OCI-M2 (cell line): ENCODE results near the gene KRTAP5-6.
"Not testable (repeated sequence)": the region's sequence is repeated elsewhere in the genome, so short reads cannot be mapped to it uniquely, and the experiment has no call there.

Experiments
- DNase-seq: peaks from one replicate; lab custom pipeline; 2025; ENCODE audit not compliant: unreplicated experiment; lab: John Stamatoyannopoulos, UW

The KRTAP5-6 gene

GRCh38 chr11:1661454-1662269 lies 35.3 kb upstream of the KRTAP5-6 start:
- not testable (repeated sequence) for DNase-seq

GRCh38 chr11:1662699-1663283 lies 34.2 kb upstream of the KRTAP5-6 start:
- DNase-seq = not testable (repeated sequence)

GRCh38 chr11:1665313-1665712 lies 31.7 kb upstream of the KRTAP5-6 start:
- DNase-seq = no peak

- no peak for DNase-seq
These were observed 29.7 kb upstream of the KRTAP5-6 start for GRCh38 chr11:1667121-1667850.

GRCh38 chr11:1667906-1668305 lies 29.1 kb upstream of the KRTAP5-6 start:
- no peak for DNase-seq

- no peak for DNase-seq
These were observed 28.0 kb upstream of the KRTAP5-6 start for GRCh38 chr11:1668911-1669473.

GRCh38 chr11:1669546-1670218 lies 27.3 kb upstream of the KRTAP5-6 start:
- DNase-seq = no peak

GRCh38 chr11:1670457-1670856 lies 26.5 kb upstream of the KRTAP5-6 start:
- not testable (repeated sequence) for DNase-seq

- DNase-seq = no peak
These were observed 26.1 kb upstream of the KRTAP5-6 start for GRCh38 chr11:1670905-1671371.

GRCh38 chr11:1671658-1672057 lies 25.3 kb upstream of the KRTAP5-6 start:
- no peak for DNase-seq

- no peak for DNase-seq
These were observed 24.2 kb upstream of the KRTAP5-6 start for GRCh38 chr11:1672613-1673350.

GRCh38 chr11:1673446-1674172 lies 23.4 kb upstream of the KRTAP5-6 start:
- DNase-seq = no peak

- DNase-seq = no peak
These were observed 22.5 kb upstream of the KRTAP5-6 start for GRCh38 chr11:1674173-1675131.

GRCh38 chr11:1675536-1676228 lies 21.3 kb upstream of the KRTAP5-6 start:
- no peak for DNase-seq

GRCh38 chr11:1676229-1676740 lies 20.7 kb upstream of the KRTAP5-6 start:
- DNase-seq = no peak

GRCh38 chr11:1679881-1680280 lies 17.1 kb upstream of the KRTAP5-6 start:
- DNase-seq = no peak

GRCh38 chr11:1682225-1682905 lies 14.6 kb upstream of the KRTAP5-6 start:
- no peak for DNase-seq
